Measurements from ENCODE around the gene SERPINB5. TPM values are rescaled to one million over a fixed set of nuclear protein-coding genes. Genes with fewer than 3 reads are reported as not detected.
A peak's percentile ranks its signal among the peaks of the same experiment; 100 is the strongest.

The SERPINB5 gene, protein sequence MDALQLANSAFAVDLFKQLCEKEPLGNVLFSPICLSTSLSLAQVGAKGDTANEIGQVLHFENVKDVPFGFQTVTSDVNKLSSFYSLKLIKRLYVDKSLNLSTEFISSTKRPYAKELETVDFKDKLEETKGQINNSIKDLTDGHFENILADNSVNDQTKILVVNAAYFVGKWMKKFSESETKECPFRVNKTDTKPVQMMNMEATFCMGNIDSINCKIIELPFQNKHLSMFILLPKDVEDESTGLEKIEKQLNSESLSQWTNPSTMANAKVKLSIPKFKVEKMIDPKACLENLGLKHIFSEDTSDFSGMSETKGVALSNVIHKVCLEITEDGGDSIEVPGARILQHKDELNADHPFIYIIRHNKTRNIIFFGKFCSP
- not detected in 2 replicates for total RNA-seq (2012; rRNA removed)

DNA sequence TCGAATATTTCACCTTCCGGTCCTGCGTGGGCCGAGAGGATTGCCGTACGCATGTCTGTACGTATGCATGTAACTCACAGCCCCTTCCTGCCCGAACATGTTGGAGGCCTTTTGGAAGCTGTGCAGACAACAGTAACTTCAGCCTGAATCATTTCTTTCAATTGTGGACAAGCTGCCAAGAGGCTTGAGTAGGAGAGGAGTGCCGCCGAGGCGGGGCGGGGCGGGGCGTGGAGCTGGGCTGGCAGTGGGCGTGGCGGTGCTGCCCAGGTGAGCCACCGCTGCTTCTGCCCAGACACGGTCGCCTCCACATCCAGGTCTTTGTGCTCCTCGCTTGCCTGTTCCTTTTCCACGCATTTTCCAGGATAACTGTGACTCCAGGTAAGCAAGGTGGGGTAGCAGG, at the start of gene SERPINB5:
TSS of gene SERPINB5 (plus strand) at position 291 of the 400 bp plus-strand sequence. CDS start 7,471 bp downstream, outside the sequence.
- no peaks in the 10 kb centered on the region for H3K9me3 ChIP-seq (replicated peaks; ENCODE audit: low read length)
- H3K36me3 ChIP-seq (ENCODE audit: insufficient read depth, low read length): no peaks in the 10 kb centered on the region
- no peak within 1 kb of the TSS for H3K9ac ChIP-seq (ENCODE audit: low read depth, low read length)
- peak within 1 kb of the TSS; percentile 11 for H3K4me2 ChIP-seq (ENCODE audit: low read length)
- H3K4me1 ChIP-seq (ENCODE audit: control insufficient read depth, insufficient read depth, low read length): peaks cover 9% of the 10 kb centered on the region
- no peak within 1 kb of the TSS for H3K4me3 ChIP-seq (ENCODE audit: low read length)
- peaks cover 4% of the 10 kb centered on the region for H3K27me3 ChIP-seq (ENCODE audit: control insufficient read depth, insufficient read depth, low read length)

DNA sequence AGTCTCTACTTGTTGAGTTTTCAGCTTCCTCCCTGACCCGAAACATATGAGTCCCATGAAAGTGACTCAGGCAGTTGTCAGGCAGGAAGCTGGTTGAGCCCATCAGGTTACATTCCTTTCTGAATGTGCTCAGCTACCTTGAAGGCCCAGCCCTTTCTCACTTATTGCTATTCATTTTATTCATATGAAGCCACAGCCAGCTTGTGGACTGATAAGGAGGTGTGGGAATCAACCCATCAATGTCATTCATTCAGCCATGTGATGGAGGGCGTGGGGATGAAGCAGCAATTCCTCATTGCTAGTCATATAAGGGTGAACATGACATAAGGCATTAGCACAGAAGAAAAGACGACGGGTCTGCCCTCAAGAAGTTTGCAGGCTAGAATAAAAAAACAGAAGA, 49.2 kb upstream of the SERPINB5 start:
- Histone ChIP-seq H3K4me1 (ENCODE audit: control insufficient read depth, insufficient read depth, low read length) (peaks cover 11% of the 10 kb centered on the region), H3K36me3 (ENCODE audit: insufficient read depth, low read length) (no peaks in the 10 kb centered on the region), H3K9ac (ENCODE audit: low read depth, low read length) (no peak overlapping the region), H3K4me3 (ENCODE audit: low read length) (no peak overlapping the region), H3K27me3 (ENCODE audit: control insufficient read depth, insufficient read depth, low read length) (peaks cover 14% of the 10 kb centered on the region), H3K9me3 (replicated peaks; ENCODE audit: low read length) (no peaks in the 10 kb centered on the region), H3K4me2 (ENCODE audit: low read length) (no peak overlapping the region)

- Histone ChIP-seq H3K9me3 (replicated peaks; ENCODE audit: low read length) (no peaks in the 10 kb centered on the region), H3K4me1 (ENCODE audit: control insufficient read depth, insufficient read depth, low read length) (peaks cover 4% of the 10 kb centered on the region)
These were observed 46.2 kb upstream of the SERPINB5 start for GRCh38 chr18:63430526-63430925.

DNA sequence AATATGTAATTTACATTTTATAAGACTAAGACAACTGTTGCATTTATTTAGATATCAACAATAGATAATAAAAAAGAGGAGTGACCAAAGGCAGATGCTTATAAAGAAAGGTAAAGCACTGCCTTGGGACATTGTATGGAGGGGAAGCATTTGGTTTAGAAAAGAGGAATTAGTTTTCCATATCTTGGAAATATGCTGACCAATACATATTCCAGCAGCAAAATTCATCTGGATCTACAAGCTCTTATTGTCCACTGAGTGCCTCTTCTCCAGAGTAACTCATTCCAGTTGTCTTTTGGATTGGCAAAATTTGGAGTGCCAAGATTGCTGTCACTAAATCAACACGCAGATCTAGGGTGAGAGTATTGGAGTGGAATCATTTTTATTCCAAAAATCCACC, 45.6 kb upstream of the SERPINB5 start:
- H3K4me1 ChIP-seq (ENCODE audit: control insufficient read depth, insufficient read depth, low read length): peaks cover 4% of the 10 kb centered on the region
- H3K9me3 ChIP-seq (replicated peaks; ENCODE audit: low read length): no peaks in the 10 kb centered on the region
- peaks cover 28% of the 10 kb centered on the region for H3K27me3 ChIP-seq (ENCODE audit: control insufficient read depth, insufficient read depth, low read length)
- H3K36me3 ChIP-seq (ENCODE audit: insufficient read depth, low read length): no peaks in the 10 kb centered on the region
- H3K9ac ChIP-seq (ENCODE audit: low read depth, low read length): no peak overlapping the region
- H3K4me3 ChIP-seq (ENCODE audit: low read length): no peak overlapping the region
- no peak overlapping the region for H3K4me2 ChIP-seq (ENCODE audit: low read length)

More at GRCh38 chr18:63430526-63430925, 46.2 kb upstream of the SERPINB5 start:
- H3K4me3 ChIP-seq (ENCODE audit: low read length): no peak overlapping the region
- no peaks in the 10 kb centered on the region for H3K36me3 ChIP-seq (ENCODE audit: insufficient read depth, low read length)
- no peak overlapping the region for H3K4me2 ChIP-seq (ENCODE audit: low read length)
- peaks cover 28% of the 10 kb centered on the region for H3K27me3 ChIP-seq (ENCODE audit: control insufficient read depth, insufficient read depth, low read length)
- H3K9ac ChIP-seq (ENCODE audit: low read depth, low read length): no peak overlapping the region

- Histone ChIP-seq H3K4me3 (ENCODE audit: low read length) (no peak overlapping the region), H3K9ac (ENCODE audit: low read depth, low read length) (no peak overlapping the region), H3K4me2 (ENCODE audit: low read length) (no peak overlapping the region), H3K36me3 (ENCODE audit: insufficient read depth, low read length) (no peaks in the 10 kb centered on the region), H3K4me1 (ENCODE audit: control insufficient read depth, insufficient read depth, low read length) (peaks cover 6% of the 10 kb centered on the region), H3K27me3 (ENCODE audit: control insufficient read depth, insufficient read depth, low read length) (peaks cover 28% of the 10 kb centered on the region), H3K9me3 (replicated peaks; ENCODE audit: low read length) (no peaks in the 10 kb centered on the region)
These were observed 43.4 kb upstream of the SERPINB5 start for GRCh38 chr18:63433334-63433866.

DNA sequence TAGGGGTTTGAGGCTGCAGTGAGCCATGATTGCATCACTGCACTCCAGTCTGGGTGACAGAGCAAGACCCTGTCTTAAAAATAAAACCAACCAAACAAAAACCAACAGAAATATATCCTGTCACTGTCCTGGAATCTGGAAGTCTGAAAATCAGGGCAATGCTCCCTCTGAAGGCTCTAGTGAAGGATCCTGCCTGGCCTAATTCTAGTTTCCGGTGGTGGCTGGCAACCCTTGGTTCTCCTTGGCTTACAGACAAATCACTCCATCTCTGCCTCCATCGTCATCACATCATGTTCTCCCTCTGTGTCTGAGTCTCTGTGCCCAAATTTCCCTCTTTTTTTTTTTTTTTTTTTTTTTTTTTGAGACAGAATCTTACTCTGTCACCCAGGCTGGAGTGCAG, 38.6 kb upstream of the SERPINB5 start:
- Histone ChIP-seq H3K4me3 (ENCODE audit: low read length) (no peak overlapping the region), H3K36me3 (ENCODE audit: insufficient read depth, low read length) (no peaks in the 10 kb centered on the region), H3K9ac (ENCODE audit: low read depth, low read length) (no peak overlapping the region), H3K4me1 (ENCODE audit: control insufficient read depth, insufficient read depth, low read length) (peaks cover 19% of the 10 kb centered on the region), H3K9me3 (replicated peaks; ENCODE audit: low read length) (no peaks in the 10 kb centered on the region), H3K4me2 (ENCODE audit: low read length) (no peak overlapping the region), H3K27me3 (ENCODE audit: control insufficient read depth, insufficient read depth, low read length) (peaks cover 14% of the 10 kb centered on the region)

GRCh38 chr18:63439334-63439733, 37.4 kb upstream of the SERPINB5 start:
- H3K9me3 ChIP-seq (replicated peaks; ENCODE audit: low read length): no peaks in the 10 kb centered on the region
- peaks cover 24% of the 10 kb centered on the region for H3K4me1 ChIP-seq (ENCODE audit: control insufficient read depth, insufficient read depth, low read length)
- H3K4me3 ChIP-seq (ENCODE audit: low read length): no peak overlapping the region
- H3K27me3 ChIP-seq (ENCODE audit: control insufficient read depth, insufficient read depth, low read length): peaks cover 6% of the 10 kb centered on the region
- no peak overlapping the region for H3K9ac ChIP-seq (ENCODE audit: low read depth, low read length)
- no peak overlapping the region for H3K4me2 ChIP-seq (ENCODE audit: low read length)
- H3K36me3 ChIP-seq (ENCODE audit: insufficient read depth, low read length): no peaks in the 10 kb centered on the region

DNA sequence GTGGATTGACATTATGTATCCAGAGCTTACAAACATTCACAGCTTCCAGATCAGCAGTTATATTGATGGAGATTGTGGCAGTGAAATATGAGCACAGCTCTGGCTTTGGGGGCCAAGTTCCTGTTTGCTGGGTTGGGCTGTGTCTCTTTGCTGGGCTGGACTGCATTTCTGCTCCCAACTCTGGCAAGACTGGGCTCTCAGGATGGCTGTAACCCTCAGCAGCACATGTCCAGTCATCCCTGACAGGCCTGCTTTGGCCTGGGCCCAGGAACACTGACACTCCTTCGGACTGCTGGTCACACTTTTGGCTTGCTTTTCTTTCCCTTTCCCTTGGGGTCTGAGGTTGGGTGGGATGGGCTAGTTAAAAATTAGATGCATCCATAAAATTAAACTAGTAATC, 36.5 kb upstream of the SERPINB5 start:
- no peaks in the 10 kb centered on the region for H3K9me3 ChIP-seq (replicated peaks; ENCODE audit: low read length)
- no peak overlapping the region for H3K4me3 ChIP-seq (ENCODE audit: low read length)
- H3K36me3 ChIP-seq (ENCODE audit: insufficient read depth, low read length): no peaks in the 10 kb centered on the region
- H3K9ac ChIP-seq (ENCODE audit: low read depth, low read length): peak overlapping the region; percentile 9
- no peaks in the 10 kb centered on the region for H3K27me3 ChIP-seq (ENCODE audit: control insufficient read depth, insufficient read depth, low read length)
- H3K4me1 ChIP-seq (ENCODE audit: control insufficient read depth, insufficient read depth, low read length): peaks cover 32% of the 10 kb centered on the region
- no peak overlapping the region for H3K4me2 ChIP-seq (ENCODE audit: low read length)

DNA sequence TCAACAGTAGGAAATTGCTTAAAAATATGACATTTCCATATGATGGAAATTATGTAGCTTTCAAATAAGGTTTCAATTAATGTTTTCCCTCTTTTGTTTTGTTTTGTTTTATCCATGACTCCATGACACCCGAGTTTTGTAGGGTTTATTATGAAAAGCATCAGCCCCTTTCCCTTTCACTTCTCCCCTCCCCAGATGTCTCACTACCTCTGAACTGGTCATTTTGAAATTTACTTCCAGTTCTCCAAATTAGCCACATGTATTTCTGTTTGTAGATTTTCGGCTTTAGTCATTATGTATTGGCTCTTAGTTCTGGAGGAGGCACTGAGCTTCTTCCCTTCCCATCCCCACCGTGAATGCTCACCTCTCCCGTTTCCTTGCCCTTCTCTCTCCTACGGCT, 35.9 kb upstream of the SERPINB5 start:
- Histone ChIP-seq H3K27me3 (ENCODE audit: control insufficient read depth, insufficient read depth, low read length) (no peaks in the 10 kb centered on the region), H3K4me1 (ENCODE audit: control insufficient read depth, insufficient read depth, low read length) (peaks cover 32% of the 10 kb centered on the region), H3K4me3 (ENCODE audit: low read length) (no peak overlapping the region), H3K36me3 (ENCODE audit: insufficient read depth, low read length) (no peaks in the 10 kb centered on the region), H3K9me3 (replicated peaks; ENCODE audit: low read length) (no peaks in the 10 kb centered on the region), H3K4me2 (ENCODE audit: low read length) (no peak overlapping the region), H3K9ac (ENCODE audit: low read depth, low read length) (no peak overlapping the region)

- peaks cover 24% of the 10 kb centered on the region for H3K4me1 ChIP-seq (ENCODE audit: control insufficient read depth, insufficient read depth, low read length)
- no peak overlapping the region for H3K4me3 ChIP-seq (ENCODE audit: low read length)
- H3K36me3 ChIP-seq (ENCODE audit: insufficient read depth, low read length): no peaks in the 10 kb centered on the region
- no peak overlapping the region for H3K4me2 ChIP-seq (ENCODE audit: low read length)
- no peak overlapping the region for H3K9ac ChIP-seq (ENCODE audit: low read depth, low read length)
- no peaks in the 10 kb centered on the region for H3K27me3 ChIP-seq (ENCODE audit: control insufficient read depth, insufficient read depth, low read length)
- no peaks in the 10 kb centered on the region for H3K9me3 ChIP-seq (replicated peaks; ENCODE audit: low read length)
These were observed 32.9 kb upstream of the SERPINB5 start for GRCh38 chr18:63443829-63444228.

- H3K9ac ChIP-seq (ENCODE audit: low read depth, low read length): no peak overlapping the region
- no peaks in the 10 kb centered on the region for H3K9me3 ChIP-seq (replicated peaks; ENCODE audit: low read length)
- no peaks in the 10 kb centered on the region for H3K36me3 ChIP-seq (ENCODE audit: insufficient read depth, low read length)
- H3K4me3 ChIP-seq (ENCODE audit: low read length): no peak overlapping the region
- H3K27me3 ChIP-seq (ENCODE audit: control insufficient read depth, insufficient read depth, low read length): no peaks in the 10 kb centered on the region
- H3K4me2 ChIP-seq (ENCODE audit: low read length): no peak overlapping the region
- H3K4me1 ChIP-seq (ENCODE audit: control insufficient read depth, insufficient read depth, low read length): peaks cover 24% of the 10 kb centered on the region
These were observed 32.2 kb upstream of the SERPINB5 start for GRCh38 chr18:63444580-63444979.

GRCh38 chr18:63445037-63445436, 31.7 kb upstream of the SERPINB5 start:
- Histone ChIP-seq H3K9ac (ENCODE audit: low read depth, low read length) (no peak overlapping the region), H3K9me3 (replicated peaks; ENCODE audit: low read length) (no peaks in the 10 kb centered on the region), H3K4me3 (ENCODE audit: low read length) (no peak overlapping the region)

More at GRCh38 chr18:63445037-63445436, 31.7 kb upstream of the SERPINB5 start:
- no peaks in the 10 kb centered on the region for H3K27me3 ChIP-seq (ENCODE audit: control insufficient read depth, insufficient read depth, low read length)
- no peaks in the 10 kb centered on the region for H3K36me3 ChIP-seq (ENCODE audit: insufficient read depth, low read length)
- no peak overlapping the region for H3K4me2 ChIP-seq (ENCODE audit: low read length)
- peaks cover 19% of the 10 kb centered on the region for H3K4me1 ChIP-seq (ENCODE audit: control insufficient read depth, insufficient read depth, low read length)
